Activated CD8-positive, alpha-beta memory T cell treated with anti-CD3 and anti-CD28 coated beads, Interleukin-2, amount 50 U/mL, for 4 hours (primary cell): ENCODE results near the gene ZC3H4.

Source experiments
- DNase-seq: peaks from one replicate; pipeline ENCODE4 v3.0.0-alpha.2; 2020

Gene ZC3H4

DNA sequence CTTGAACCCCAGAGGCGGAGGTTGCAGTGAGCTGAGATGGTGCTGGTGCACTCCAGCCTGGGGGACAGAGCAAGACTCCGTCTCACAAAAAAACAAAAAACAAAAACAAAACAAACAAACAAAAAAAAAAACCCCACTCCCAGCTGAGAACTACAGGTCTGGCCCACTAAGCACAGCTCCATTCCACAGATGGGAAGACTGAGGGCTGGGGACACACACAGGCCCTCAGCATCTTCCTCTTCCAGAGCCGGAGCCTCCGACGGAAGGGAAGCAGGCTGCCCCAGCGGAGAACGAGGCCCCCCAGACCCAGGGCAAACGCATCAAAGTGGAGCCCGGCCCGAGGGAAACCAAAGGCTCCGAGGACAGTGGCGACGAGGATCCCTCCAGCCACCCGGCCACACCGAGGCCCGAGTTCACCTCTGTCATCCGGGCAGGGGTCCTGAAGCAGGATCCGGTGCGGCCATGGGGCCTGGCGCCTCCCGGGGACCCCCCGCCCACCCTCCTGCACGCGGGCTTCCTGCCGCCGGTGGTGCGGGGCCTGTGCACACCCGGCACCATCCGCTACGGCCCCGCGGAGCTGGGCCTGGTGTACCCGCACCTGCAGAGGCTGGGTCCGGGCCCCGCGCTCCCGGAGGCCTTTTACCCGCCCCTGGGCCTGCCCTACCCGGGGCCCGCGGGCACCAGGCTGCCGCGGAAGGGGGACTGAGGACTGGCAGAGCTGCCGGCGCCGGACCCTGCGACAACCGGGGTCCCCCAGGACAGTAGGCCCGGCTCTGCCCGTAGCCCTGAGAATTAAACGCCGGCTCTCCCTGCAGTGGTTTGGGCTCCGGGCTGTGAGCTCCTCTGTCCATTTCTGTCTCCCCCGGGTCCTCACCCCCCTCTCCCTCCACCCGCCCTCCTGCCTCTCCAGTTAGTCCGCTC is 68.4 kb downstream of the ZC3H4 start:
- DNase-seq: no peak

DNA sequence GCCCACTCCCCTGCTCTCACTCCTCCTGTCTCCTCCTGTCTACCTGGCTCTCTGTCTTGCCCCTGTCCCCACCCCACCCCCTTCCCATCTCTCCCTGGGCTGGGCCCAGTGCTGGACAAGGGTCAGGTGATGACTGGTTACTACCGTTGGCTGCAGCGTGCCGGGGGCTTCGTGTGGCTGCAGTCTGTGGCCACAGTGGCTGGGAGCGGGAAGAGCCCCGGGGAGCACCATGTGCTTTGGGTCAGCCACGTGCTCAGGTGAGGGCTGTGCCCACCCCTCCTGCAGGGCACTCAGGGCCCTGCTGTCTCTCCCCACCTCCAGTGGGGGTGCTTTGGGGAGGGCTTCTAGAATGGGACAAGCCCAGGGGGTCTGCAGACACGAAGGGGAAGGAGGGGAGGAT is 72.7 kb downstream of the ZC3H4 start:
- no peak for DNase-seq

DNA sequence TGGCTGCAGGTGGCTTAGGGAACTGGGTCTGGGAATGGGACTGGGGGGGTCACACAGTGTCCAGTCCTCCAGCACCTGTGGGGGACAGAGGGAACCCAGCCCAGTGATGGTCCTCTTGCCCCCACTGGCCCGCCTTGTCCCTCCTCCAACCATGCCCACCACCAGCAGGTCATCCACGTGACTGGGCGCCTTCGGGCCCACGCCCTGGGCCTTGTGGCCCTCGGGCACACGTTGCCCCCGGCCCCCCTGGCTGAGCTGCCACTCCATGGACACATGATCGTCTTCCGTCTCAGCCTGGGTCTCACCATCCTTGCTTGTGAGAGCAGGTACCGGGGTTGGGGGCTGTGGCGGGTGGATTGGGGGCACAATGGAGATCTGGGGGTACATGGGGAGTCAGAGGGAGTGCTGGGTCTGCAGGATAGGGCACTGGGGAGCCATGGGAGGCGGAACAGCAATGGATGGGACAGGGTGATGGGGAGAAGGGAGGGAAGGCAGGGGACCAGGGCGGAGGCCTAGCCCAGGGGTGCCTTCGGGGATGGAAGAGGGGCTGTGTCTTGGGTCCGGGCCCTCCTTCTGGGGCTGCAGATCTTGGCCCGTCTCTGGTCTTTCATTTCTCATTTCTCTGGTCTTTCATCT is 74.2 kb downstream of the ZC3H4 start:
- no peak for DNase-seq

DNA sequence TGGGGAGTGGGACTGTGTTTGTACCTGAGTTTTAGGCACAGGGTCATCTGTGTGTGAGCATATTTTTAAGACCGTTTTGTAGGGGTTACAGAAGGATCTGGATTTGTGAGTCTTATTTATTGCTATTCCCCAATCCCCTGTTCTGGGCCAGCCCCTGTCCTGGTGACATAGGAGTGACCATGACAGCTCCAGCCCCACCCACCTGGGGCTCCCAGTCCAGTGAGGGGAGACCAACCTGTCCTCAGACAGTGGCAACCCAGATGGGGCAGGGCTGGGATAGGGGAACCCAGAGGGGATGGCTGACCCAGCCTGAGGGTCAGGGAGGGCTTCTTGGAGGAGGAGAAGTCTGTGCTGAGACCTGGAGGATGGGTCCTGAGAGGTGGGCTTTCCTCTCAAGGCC is 75.8 kb downstream of the ZC3H4 start:
- no peak for DNase-seq

DNA sequence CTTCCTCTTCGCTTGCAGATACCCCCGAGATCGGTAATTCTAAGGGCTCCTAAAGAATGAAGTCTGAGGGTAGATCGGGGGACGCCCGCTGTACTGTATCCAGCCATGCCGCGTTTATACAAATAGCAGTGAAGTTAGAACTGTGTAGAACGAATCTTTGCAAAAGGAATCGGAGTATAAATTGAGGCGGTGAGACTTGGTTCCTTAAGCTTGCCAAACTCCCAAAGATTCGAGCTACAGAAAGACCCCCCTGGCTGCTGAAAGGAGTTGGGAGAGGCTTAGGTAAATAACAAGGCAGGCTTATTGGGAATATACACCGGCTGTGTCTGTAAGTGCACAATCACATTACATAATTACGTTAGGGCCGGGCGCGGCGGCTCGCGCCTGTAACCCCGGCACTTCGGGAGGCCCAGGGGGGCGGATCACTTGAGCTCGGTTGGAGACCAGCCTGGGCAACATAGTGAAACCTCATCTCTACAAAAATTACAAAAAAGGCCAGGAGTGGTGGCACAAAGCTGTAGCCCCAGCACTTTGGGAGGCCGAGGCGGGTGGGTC is 77.4 kb downstream of the ZC3H4 start:
- no peak for DNase-seq

DNA sequence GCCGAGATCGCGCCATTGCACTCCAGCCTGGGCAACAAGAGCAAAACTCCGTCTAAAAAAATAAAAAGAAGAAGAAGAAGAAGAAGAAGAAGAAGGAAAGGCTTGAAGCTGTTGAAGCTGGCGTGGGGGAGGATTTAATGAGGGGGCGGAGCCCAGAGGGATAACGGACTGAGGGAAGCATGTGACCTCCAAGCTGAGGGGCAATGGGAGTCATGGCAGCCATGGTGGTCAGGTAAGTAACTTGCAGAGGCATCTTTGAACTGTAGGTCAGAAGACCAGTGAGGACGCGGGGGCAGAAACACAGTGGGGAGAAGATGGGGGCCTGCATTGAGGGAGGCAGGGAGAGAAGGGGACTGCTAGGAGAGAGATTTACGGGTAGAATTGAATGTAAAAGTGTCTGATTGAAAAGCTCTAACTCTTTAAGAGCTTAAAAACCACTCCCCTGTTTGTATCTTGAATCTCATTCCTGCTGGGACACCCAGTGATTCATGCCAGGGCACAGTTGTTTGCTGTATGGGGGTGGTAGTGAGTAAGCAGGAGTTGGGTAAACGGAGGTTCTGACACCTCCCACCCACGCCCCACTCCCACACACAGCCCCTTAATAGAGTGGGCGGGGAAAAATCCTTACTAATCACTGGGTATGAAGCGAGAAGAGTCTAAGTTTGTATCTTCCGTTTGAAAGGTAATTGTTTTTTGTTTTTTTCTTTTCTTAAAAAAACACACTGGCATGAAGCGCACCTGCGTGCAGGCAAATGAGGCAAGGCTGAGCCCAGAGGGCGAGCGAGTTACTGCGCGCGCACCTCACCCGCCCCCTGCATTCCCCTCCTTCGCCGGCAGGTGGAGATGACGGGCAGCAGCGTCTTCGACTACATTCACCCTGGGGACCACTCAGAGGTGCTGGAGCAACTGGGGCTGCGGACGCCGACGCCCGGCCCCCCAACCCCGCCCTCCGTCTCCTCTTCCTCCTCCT is 78.2 kb downstream of the ZC3H4 start:
- DNase-seq: peak; percentile 96

DNA sequence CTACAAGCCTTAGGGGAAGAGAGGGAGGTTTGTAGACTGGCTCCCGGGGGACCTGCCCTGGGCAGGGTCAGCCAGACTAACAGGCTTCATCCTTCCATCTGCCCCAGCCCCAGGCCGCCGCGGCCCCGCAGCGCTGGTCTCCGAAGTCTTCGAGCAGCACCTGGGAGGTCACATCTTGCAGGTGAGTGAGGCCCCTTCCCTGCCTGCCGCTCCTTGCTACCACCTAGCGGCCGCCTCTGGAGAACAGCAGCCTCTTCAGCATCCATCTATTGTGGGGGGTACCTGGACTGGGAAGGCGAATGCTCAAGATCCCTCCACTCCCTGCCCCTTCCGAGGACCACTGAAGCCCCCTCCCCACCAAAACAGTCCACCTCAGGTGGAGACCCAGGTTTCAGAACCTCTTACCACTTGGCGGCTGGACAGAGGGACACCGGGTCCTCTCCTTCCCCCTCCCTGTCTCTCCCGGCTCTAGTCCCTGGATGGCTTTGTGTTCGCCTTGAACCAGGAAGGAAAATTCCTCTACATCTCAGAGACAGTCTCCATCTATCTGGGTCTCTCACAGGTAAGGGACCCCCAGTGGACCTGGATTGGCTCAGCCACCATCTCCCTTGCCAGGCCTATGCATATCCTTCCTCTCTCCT is 81.3 kb downstream of the ZC3H4 start:
- DNase-seq: peak; percentile 71

DNA sequence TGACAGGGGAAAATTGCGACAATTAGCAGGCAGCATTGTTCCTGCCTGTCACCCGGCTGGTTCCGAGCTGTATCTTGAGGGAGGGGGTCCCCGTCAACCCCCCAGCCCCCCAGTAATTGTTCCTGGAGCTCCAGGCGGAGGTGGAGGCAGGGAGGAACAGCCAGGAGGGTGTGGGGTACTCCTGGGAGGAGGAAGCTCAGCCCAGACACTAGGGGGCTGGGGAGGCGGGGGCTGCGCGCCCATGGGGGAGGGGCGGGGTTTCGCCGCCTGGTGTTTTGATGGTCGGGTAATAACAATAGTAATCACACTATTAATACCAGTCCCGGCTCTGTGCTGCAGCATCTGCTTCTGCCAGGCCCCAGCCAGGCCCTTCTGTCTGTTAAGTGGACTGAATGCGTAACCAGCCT is 85.4 kb downstream of the ZC3H4 start:
- no peak for DNase-seq

DNA sequence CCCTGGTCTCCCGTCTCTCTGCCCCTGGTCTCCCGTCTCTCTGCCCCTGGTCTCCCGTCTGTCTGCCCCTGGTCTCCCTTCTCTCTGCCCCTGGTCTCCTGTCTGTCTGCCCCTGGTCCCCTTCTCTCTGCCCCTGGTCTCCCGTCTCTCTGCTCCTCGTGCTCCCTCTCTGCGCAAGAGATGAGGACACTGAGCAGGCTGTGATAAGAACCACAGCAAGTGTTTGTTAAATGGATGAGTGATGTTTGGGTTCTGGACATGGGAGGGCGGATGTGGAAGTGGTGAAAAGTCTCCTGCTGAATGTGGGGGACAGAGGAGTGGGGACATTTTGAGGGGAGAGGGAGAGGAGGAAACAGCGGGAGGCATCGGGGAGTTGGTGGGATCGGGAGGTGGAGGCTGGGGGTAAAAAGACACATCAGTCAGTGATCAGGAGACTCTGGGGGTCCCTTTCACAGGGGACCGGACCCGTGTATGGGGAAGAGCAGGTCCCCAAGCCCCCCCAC is 85.9 kb downstream of the ZC3H4 start:
- no peak for DNase-seq

DNA sequence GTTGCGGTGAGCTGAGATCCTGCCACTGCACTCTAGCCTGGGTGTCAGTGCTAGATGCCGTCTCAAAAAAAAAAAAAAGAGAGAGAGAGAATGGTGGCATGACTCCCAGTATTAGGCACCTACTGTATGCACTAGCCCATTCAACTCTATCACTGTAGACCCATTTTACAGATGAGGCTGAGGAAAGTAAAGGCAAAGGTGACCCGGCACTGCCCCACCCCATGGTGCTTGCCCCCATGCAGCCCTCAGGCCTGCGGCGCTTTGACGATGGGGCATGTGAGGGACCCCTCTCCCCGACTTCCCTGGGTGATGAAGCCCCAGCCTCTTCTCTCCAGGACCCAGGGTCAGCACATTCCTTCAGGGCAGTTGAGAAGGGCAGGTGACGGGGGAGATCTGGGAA is 86.7 kb downstream of the ZC3H4 start:
- DNase-seq: no peak

DNA sequence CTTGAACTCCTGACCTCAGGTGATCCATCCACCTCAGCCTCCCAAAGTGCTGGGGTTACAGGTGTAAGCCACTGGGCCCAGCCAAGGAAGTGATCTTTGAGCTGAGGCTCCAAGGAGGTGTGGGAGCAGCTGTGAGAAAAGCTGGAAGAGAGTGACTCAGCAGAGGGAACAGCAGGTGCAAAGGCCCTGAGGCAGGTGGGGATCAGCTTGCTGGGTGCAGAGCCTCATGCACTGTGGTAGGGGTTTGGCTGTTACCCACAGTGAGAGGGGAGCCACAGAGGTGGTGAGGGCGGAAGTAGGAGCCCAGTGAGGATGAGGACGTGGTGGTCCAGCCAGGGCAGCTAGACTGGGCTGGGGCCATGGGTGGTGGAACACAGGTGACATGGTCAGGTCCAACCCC is 87.4 kb downstream of the ZC3H4 start:
- DNase-seq: no peak

DNA sequence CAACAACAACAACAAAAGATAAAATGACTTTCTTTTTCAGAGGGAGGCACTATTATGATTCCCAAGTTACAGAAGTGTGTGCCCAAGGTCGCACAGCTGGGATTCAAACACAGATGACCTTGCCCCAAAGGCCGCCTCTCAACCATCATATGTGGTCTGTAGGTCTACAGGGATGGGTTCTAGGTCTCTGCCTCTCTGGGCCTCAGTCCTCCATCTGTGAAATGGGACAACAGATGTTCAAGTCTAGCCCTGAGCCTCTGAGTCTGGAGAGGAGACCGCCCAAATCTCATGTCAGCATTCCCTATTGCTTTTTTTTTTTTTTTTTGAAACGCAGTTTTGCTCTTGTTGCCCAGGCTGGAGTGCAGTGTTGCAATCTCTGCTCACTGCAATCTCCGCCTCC is 89.1 kb downstream of the ZC3H4 start:
- DNase-seq: no peak

DNA sequence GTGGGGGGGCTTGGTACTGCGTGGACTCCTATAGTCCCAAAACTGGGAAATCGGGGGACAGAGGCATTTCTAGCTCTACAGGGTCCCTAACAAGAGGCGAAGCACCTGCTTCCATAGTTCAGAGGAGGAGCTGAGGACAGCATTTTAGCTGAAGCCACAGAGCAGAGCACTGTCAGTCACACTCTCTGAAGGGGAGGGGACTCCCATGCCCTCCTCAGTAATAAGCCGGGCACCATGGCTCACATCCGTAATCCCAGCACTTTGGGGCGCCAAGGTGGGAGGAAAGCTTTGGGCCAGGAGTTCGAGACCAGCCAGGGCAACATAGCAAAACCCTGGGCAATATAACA is 90.2 kb downstream of the ZC3H4 start:
- DNase-seq: no peak

DNA sequence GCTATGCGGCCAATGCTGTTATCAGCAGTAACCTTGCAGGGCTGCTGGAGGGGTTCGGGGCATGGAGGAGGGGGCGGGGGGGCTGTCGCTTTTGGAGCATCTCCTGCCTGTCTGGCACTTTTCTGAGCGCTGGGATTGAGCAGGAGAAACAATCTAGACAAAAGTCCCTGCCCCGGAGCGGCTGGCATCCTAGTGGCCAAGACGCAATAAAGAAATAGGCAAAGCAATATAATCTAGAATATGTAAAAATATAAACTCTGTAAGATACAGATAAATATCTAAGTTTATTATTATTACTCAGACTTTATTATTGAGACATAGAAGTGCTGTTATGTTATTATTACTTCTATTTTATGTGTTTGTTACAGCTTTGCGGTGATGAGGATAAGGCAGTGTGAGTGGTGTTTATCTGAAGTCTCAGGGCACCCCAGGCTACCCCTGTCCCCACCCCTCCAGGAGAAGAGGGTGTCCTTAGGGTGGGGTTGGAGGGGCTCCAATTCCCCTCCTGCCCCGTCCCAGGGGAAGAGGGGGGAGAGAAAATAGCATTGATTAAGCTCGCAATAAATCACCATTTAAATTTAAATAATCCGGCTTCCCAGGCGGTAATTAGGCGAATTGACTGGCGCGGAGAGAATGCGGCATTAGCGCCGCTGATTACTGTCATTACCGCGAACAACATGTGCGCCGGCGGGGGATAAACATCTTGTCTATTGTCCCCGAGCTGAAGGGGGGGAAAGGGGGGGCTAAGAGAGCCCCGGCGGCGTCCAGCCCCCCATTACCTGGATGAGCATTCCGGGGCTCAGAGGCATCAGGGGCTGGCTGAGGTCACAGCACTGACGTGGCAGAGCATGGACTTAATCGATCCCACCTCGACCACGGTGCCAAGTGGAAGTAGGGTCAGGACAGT is 90.8 kb downstream of the ZC3H4 start:
- DNase-seq: no peak

DNA sequence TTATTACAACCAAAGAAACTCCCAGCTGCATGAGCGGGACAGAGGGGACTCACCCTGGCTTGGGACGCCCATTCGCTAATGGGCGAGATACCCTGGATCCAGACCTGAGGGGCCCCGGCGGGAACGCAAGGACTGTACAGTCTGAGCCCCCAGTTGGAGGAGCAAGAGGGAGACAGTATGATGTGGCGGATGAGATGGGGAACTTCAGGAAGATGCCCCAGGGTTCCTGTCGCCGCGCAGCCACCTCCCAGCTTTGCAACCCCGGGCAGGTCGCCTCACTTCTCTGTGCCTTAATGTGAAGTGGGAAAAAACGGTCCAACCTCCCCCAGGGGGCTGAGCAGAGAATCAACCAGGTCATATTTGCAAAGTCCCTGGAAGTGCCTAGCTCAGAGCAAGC is 91.4 kb downstream of the ZC3H4 start:
- no peak for DNase-seq

DNA sequence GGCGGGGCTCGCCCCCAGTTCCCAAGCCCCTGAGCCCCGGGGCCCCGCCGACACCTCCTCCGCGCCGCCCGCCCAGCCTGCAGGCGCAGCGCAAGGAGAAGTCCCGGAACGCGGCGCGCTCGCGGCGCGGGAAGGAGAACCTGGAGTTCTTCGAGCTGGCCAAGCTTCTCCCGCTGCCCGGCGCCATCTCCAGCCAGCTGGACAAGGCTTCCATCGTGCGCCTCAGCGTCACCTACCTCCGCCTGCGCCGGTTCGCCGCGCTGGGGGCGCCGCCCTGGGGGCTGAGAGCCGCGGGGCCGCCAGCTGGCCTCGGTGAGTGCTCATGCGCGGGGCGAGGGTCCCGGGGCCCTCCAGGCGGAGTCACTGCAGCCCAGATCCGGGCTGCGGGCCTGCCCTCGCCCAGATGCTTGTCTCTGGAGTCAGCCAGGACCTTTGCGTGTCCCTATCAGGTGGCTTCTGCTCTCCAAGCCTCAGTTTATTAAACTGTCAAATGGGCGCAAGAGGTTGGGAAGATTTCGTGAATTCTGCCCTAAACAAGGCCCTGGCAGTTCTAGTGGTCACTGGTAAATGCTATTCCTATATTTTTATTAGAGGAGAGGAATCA is 91.9 kb downstream of the ZC3H4 start:
- no peak for DNase-seq

DNA sequence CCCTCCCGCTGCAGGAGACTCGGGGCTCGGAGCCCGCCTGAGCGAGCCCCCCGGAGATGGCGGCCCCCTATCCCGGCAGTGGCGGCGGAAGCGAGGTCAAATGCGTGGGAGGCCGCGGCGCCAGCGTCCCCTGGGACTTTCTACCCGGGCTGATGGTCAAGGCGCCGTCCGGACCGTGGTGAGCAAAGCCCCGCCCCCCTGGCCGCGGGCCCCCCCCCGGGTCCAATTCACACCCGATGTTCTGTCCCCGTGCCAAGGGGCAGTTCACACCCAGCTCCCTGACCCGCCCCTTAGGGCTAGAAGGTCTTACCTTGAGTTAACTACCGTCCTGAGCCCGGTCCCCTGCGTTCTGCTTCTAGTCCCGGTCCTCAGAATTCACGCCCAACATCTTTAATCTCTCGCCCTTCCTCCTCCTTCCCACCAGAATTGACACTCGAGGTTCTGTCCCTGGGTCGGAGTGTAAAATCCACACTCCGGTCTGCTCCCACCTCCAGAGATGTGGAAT is 92.5 kb downstream of the ZC3H4 start:
- DNase-seq: no peak

DNA sequence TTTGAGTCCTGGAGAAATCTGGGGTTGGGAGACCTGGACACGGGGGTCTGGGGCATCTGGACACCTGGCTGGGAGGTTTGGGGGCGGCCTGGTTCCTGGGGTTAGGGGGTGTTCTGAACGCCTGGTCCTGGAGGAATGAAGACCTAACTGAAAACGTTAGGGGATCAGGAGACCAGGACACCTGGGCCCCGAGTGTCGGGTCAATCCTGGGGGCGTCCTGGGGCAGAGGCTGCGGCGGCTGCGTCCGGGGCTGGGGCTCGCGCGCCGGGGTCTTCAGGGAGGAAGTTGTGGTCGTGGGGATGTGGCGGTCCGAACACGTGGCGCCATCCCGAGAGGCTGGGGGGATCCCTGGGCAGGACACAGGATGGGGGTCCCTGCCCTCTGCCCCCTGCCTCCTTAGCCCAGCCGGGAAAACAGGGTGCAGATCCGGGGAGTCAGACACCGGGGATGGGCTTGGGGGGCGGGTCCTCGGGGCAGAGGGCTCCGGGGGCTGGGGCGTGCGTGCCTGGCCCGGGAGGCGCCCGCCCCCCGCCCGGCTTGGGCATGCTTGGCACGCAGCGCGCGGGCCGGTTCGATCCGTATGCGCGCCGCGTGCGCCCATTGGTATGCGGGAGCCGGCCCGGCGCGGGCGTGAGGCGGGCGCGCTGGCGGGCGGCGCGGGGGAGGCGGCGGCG is 93.3 kb downstream of the ZC3H4 start:
- no peak for DNase-seq

DNA sequence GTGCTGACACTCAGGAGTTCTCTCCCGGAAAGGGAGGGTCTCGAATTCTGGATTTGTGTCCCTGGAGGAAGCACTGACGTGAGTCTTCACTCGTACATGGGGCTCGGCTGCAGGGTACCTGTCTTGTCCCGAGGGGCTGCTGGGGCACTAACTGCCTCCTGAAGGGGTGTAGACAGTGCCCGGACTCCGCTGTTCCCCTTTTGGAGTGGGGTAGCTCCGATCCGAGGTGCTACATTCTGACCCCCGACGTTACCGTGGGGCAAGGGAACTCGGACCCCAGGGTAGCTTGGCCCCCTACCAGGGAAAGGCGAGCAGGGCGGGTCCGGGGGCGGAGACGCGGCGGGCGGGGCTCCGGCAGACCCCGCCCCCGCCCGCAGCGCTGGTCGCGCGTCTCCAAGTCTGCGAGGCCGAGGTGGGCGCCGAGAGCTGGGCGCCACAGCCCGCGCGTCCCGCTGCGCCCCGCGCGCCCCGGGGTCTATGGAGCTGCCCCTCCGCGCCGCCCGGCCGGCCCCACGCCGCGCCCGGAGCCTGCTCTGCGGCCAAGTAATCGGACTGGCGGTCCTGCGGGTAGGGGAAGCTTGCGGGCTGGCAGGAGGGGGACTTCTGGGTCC is 94.0 kb downstream of the ZC3H4 start, which contains the start of gene NPAS1:
NPAS1 (plus strand) TSS at position 407 of the 611 bp plus-strand sequence. CDS start 1,211 bp downstream, outside the sequence.
- DNase-seq: no peak
